H1 (cell line): Measurements from ENCODE around the gene TTBK1. TPM values are rescaled to one million over a fixed set of nuclear protein-coding genes. Genes with fewer than 3 reads are reported as not detected.
A peak's percentile ranks its signal among the peaks of the same experiment; 100 is the strongest.

Experiments used
- BACH1 ChIP-seq: IDR thresholded peaks from 2 replicates; pipeline ENCODE4 v1.6.1; 2012; ENCODE audit warnings: low read length, improper control_type of control experiment
- BRCA1 ChIP-seq: IDR thresholded peaks from 2 replicates; pipeline ENCODE4 v1.6.1; 2012; ENCODE audit warnings: low read depth, low read length, improper control_type of control experiment
- CHD2 ChIP-seq: IDR thresholded peaks from 2 replicates; pipeline ENCODE4 v1.6.1; 2012; ENCODE audit warnings: low read length, improper control_type of control experiment
- CREB1 ChIP-seq: IDR thresholded peaks from 2 replicates; pipeline ENCODE4 v1.6.1; 2012; ENCODE audit warnings: inconsistent platforms
- CTCF ChIP-seq, 3 experiments: IDR thresholded peaks; 1 replicate in 2 of 3; 2 replicates in 1 of 3; pipeline versions ENCODE4 v1.5.1 to v1.6.1; 2011; ENCODE audit warnings: low read length in 3 of 3, mild to moderate bottlenecking in 3 of 3, inconsistent platforms in 2 of 3, low read depth in 1 of 3, moderate library complexity in 1 of 3; ENCODE audit not compliant: insufficient read depth in 1 of 3; ENCODE audit errors: control extremely low read depth in 1 of 3
- EGR1 ChIP-seq: IDR thresholded peaks from 2 replicates; pipeline ENCODE4 v1.6.1; 2011; ENCODE audit warnings: low read depth, low read length, borderline replicate concordance
- KDM4A ChIP-seq: IDR thresholded peaks from one replicate; pipeline ENCODE4 v1.7.1; 2012; ENCODE audit warnings: low read depth, mild to moderate bottlenecking, moderate library complexity, low read length, inconsistent platforms; ENCODE audit not compliant: severe bottlenecking
- KDM5A ChIP-seq: fragments of 200-600 bp; IDR thresholded peaks from 2 replicates; pipeline ENCODE4 v1.7.1; 2012; ENCODE audit warnings: mild to moderate bottlenecking, low read length, inconsistent platforms, mixed read lengths
- POLR2A ChIP-seq, 2 experiments: IDR thresholded peaks; 1 replicate in 1 of 2; 2 replicates in 1 of 2; pipeline ENCODE4 v1.6.1; 2011; ENCODE audit warnings: low read depth in 2 of 2, low read length in 2 of 2, mild to moderate bottlenecking in 2 of 2; ENCODE audit errors: control extremely low read depth in 1 of 2
- POU5F1 ChIP-seq: IDR thresholded peaks from 2 replicates; pipeline ENCODE4 v1.6.1; 2011; ENCODE audit warnings: low read depth, mild to moderate bottlenecking, low read length, moderate library complexity
- RAD21 ChIP-seq, 2 experiments: IDR thresholded peaks in 1 of 2; conservative IDR thresholded peaks in 1 of 2; 2 replicates each; pipeline ENCODE4 v1.6.1; 2011; ENCODE audit warnings: low read depth in 2 of 2, low read length in 2 of 2, improper control_type of control experiment in 1 of 2, inconsistent platforms in 1 of 2, mild to moderate bottlenecking in 1 of 2, moderate library complexity in 1 of 2
- RBBP5 ChIP-seq: IDR thresholded peaks from 2 replicates; pipeline ENCODE4 v1.7.1; 2012; ENCODE audit warnings: low read depth, mild to moderate bottlenecking, inconsistent platforms, low read length, moderate library complexity, borderline replicate concordance
- SP1 ChIP-seq: IDR thresholded peaks from 2 replicates; pipeline ENCODE4 v1.6.1; 2011; ENCODE audit warnings: low read depth, low read length
- SUZ12 ChIP-seq: fragments of 200-600 bp; sonication (generic); IDR thresholded peaks from 2 replicates; pipeline ENCODE4 v1.6.1; 2012; ENCODE audit warnings: mild to moderate bottlenecking, inconsistent platforms, low read length, moderate library complexity, mixed read lengths
- TBP ChIP-seq: IDR thresholded peaks from 2 replicates; pipeline ENCODE4 v1.6.1; 2011; ENCODE audit warnings: low read depth, low read length, improper control_type of control experiment
- TEAD4 ChIP-seq: IDR thresholded peaks from 2 replicates; pipeline ENCODE4 v1.6.1; 2012; ENCODE audit warnings: low read depth, low read length, inconsistent platforms, mixed read lengths
- YY1 ChIP-seq: IDR thresholded peaks from 2 replicates; pipeline ENCODE4 v1.6.1; 2011; ENCODE audit warnings: low read depth, mild to moderate bottlenecking, low read length
- polyA plus RNA-seq, 7 experiments: library from polyadenylated mRNA; depleted of rRNA in 3 of 7; stranded (reverse) in 5 of 7; unstranded in 2 of 7; fragments of >200 nt in 5 of 7; fragments of 200-250 nt in 2 of 7; gene quantifications; 1 replicate in 5 of 7; 2 replicates in 1 of 7; 4 replicates in 1 of 7; pipeline versions ENCODE4 v1.2.1 to v1.2.3, GENCODE V29; 2011 to 2013; ENCODE audit warnings: missing spikeins in 2 of 7, mixed read lengths in 2 of 7
- total RNA-seq: library from RNA; stranded (reverse); fragmentation: NEBNext Ultra II Directional; extraction: Animal tissue kit (Norgen Biotek cat#: 25700); gene quantifications from 2 replicates; pipeline ENCODE4 v1.2.1, GENCODE V29; 2021
- TF ChIP-seq, protein P1 (sequence below): IDR thresholded peaks from 2 replicates; pipeline ENCODE4 v1.6.1; 2011; ENCODE audit warnings: low read depth, mild to moderate bottlenecking, low read length; ENCODE audit not compliant: insufficient read depth
- TF ChIP-seq, protein P2 (sequence below): IDR thresholded peaks from 2 replicates; pipeline ENCODE4 v1.6.1; 2012; ENCODE audit warnings: low read length, inconsistent platforms

TTBK1 gene
- total and polyA plus RNA-seq, 2 of the 8 experiments (the other 6 are each of a cell fraction or from before 2014, with no cell fraction given): 0.53 to 1.6 TPM

DNA sequence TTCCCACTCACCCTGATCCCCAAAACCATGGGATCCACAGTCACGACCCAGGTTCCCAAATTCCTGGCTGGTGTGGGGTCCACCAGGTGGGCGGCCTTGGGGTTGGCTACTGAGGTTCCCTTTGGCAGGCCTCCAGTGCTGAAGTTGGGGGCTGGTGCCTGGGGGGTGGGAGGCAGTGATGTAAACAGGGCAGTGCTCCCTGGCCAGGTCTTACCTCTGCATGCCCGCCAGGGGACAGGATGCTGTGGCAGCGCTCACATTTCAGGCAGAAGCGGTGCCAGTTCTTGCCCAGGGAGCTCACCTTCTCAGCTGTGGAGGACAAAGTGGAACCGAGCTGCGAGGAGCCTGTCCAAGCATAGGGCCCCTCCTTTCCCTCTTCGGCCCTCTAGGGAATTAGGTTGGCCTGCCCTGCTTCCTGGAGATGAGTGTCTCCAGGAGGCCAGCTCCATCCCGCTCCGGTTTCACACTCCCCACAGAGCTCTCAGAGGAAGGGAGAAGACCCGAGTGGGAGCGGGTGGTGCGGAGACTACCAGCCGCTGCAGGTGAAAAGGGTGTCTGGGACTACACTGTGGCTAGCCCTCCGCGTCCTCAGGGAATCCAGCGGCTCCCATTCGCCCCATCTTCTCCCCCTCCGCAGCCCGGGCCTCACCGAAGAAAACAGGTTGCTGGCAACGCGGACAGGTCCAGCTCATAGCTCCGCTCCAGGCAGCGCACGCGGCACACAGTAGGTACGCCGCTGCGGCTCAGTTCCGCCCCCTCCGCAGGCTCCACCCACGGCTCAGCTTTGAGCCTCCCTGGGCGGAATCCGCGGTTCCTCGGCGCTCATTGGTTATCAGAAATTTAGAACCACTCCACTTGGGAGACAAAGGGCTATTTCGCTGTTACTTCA, 65.1 kb downstream of the TTBK1 start, which contains the start of gene CRIP3 (continued):
- TF ChIP-seq, protein P1, sequence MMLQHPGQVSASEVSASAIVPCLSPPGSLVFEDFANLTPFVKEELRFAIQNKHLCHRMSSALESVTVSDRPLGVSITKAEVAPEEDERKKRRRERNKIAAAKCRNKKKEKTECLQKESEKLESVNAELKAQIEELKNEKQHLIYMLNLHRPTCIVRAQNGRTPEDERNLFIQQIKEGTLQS: no peak
- TF ChIP-seq YY1 (0 out of 2 replicates have a peak, but pooled peaks have one; percentile 25), RBBP5 (no peak; the same call in none of the 2 replicates), KDM5A (no peak), KDM4A (peak; percentile 50), RAD21 (IDR thresholded peaks at IDR 0.05 in 1 of 2, conservative IDR thresholded peaks at IDR 0.05 in 1 of 2; ENCODE audit: low read depth in 2 of 2, low read length in 2 of 2) (peak; percentile 31 to 48; a peak in 3 of 4 replicates), POLR2A (IDR thresholded peaks at IDR 0.05; ENCODE audit: control extremely low read depth in 1 of 2, low read depth in 2 of 2, low read length in 2 of 2) (peak in 1 of 2 experiments; percentile 57; a peak in 2 of 3 replicates), BACH1 (0 out of 2 replicates have a peak, but pooled peaks have one; percentile 23), TEAD4 (0 out of 2 replicates have a peak, but pooled peaks have one; percentile 5), EGR1 (no peak), CTCF (IDR thresholded peaks at IDR 0.05; ENCODE audit: control extremely low read depth in 1 of 3, insufficient read depth in 1 of 3, low read depth in 1 of 3, low read length in 3 of 3) (peak in 2 of 3 experiments; percentile 51 to 76; a peak in 2 of 4 replicates), SUZ12 (no peak), SP1 (no peak), CHD2 (no peak), CREB1 (0 out of 2 replicates have a peak, but pooled peaks have one; percentile 7), BRCA1 (no peak), TBP (0 out of 2 replicates have a peak, but pooled peaks have one; percentile 26), POU5F1 (no peak)
- TF ChIP-seq, protein P2, sequence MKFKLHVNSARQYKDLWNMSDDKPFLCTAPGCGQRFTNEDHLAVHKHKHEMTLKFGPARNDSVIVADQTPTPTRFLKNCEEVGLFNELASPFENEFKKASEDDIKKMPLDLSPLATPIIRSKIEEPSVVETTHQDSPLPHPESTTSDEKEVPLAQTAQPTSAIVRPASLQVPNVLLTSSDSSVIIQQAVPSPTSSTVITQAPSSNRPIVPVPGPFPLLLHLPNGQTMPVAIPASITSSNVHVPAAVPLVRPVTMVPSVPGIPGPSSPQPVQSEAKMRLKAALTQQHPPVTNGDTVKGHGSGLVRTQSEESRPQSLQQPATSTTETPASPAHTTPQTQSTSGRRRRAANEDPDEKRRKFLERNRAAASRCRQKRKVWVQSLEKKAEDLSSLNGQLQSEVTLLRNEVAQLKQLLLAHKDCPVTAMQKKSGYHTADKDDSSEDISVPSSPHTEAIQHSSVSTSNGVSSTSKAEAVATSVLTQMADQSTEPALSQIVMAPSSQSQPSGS: no peak
